NCI-H2107 treated with DMSO at 0.1 percent for 48 hours (cell line): ENCODE results near the gene TNNC1.

ENCODE experiments used
- DNase-seq: peaks from one replicate; lab custom pipeline; 2025; ENCODE audit not compliant: unreplicated experiment; lab: John Stamatoyannopoulos, UW

The TNNC1 gene

DNA sequence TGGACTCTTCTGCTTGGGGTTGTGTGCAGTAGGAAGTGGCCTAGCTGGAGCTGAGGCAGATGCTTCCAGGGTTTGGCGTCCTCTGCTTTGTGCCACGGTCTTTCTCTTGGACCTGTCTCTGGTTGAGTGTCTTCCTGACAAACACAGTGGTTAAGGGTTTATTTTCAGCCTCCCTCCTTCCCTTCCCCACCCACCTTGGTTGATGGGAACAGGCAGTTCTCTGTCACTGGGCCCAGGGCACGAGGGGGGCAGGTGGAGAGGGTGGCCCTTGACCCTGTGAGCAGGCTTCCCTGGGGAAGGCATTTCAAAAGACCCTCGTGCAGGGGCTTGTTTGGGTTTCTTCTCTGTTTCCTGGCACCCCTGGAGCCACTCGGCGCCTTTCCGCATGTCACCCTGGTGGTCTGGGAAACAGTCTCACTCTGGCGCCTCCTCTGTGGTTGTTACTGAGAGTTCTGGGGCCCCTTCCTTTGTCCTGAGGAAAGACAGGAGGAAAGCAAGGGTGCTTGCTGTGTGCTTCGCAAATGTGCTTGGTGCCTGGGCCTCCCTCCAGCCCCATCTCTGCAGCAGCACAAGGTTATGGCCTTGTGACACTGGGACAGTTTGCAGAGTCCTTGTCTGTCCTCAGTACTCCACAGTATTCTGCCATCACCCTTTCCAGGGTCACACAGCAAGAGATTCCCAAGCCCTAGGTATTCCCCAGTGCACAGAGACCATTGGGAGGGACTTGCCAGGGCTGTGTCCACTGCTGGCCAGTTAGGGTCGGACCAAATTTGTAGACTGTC lies 31.0 kb upstream of the TNNC1 start:
- no peak for DNase-seq

DNA sequence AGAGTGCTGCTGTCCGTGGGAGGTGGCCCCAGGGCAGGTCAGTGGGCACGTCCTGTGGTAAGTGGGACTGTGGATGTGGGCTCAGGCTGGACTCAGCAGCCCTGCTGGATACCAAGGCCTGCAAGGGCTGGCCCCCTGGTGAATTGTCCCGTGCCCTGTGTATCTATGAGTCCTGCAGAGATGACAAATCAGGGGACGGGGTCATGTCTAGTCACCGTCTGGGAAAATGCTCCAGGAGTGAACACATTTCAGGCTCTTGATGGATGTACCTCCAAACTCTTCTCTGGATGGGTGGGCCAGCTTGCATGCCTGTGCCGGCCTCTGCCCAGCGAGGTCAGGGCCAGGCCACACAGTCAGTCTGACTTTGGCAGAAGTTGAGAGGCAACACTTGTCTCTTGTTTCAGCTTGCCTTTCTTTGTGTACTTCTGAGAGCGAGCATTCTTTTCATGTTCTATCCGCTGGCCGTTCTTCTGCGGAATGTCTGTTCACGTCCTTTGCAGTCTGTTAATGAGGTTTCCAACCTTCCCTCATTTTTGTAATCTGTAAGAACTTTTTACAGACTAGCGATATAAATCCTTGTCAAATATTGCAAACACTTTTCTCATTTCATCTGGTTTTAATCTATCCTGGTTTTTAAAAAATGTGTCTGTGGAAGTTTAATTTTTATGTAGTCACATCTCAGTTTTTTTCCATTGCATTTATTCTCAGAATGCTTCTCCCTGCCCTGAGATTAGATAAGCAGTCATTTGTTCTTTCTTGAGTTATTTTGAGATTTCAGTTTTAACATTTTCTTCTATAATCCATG lies 29.9 kb upstream of the TNNC1 start:
- DNase-seq = no peak

DNA sequence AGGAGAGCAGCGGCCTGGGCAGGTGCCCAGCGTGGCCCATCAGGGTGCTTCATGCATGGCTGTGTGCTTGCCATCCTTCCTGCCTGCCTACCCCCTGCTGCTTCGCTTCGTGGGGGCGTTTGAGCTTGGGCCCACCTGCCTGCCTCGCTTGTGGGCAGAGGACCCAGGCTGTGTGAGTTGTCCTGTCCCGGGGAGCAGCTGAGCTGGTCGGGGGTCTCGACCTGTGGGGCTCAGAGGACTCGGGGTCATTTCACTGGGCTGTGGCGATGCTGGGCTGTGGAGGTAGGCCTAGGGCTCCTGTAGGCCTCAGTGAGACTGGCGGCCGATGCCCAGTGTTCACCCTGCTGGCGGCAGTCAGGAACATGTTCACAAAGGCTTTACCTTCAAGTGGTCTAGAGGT lies 29.2 kb upstream of the TNNC1 start:
- no peak for DNase-seq

- DNase-seq = no peak
These were observed 28.1 kb upstream of the TNNC1 start for GRCh38 chr3:52481819-52482521.

DNA sequence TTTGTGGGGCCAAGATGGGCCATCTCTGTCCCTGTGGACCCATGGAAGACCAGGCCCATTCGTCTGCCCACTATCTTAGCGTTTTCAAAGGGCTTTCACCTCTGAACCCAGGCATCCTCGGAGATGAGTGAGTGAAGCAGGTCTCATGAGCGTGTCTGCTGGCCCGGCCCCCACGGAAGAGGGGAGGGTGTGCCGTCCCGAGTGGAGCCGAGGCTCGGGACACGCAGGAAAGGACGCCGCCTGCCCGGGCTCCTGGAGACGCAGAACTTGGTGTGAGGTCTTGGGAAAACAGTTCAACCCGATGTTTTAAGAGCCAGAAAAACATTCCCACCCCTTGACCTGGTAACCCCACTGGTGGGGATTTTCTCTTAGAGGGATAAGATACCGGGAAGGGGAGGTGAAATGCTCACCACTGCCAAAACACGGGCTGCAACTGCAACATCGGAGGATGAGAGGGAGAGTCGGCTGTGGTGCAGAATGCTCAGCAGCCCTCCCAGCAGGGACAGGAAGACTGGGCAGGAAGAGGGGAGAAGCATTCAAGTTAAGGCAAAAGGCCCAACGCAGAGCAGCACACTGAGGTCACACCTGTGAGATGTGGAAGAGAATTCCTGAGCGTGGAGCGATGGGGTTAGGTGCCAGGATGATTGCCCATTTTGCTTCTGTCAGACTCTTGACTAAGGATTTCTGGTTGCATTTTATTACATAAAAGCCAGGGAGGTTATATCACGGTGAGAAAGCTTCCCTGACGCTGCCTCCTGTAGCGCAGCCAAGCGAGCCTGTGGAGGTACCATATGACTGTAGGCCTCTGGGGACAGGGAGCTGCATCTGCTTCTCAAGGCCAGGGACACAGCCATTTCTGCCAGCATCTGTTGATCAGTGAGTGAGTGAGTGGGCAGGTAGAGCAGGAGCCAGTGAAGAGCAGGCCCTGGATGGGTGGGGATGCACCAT lies 27.2 kb upstream of the TNNC1 start:
- no peak for DNase-seq

DNA sequence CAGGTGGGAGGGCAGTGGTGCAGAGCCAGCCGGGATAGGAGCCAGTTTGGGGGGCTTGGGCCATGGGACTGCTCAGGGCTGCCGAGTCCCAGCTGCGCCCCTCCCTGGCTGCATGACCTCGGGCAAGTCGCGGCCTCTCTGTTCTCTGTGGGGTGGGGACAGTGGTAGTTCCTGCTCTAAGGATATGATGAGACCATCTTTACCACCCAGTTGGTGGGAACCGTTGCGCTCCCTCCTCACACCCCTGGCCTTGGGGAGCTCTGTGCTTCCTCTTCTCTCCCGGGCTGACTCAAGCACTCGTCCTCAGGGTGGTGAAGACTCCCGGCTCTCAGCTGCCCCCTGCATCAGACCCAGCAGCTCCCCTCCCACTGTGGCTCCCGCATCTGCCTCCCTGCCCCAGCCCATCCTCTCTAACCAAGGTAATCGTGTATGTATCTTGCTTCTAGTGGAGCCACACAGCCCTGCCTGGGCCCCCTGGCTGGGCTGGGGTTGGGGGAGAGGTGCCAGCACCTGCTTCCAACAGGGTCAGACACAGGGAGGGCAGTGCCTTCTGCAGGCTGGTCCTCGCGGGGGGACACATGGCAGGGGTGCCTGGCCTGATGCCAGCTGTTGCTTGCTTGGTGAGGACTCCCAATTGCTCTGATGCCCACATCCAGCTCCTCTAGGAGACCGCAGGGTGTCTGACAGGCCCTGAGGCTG lies 26.2 kb upstream of the TNNC1 start:
- no peak for DNase-seq

GRCh38 chr3:52479037-52479876 lies 25.4 kb upstream of the TNNC1 start:
- DNase-seq = no peak

DNA sequence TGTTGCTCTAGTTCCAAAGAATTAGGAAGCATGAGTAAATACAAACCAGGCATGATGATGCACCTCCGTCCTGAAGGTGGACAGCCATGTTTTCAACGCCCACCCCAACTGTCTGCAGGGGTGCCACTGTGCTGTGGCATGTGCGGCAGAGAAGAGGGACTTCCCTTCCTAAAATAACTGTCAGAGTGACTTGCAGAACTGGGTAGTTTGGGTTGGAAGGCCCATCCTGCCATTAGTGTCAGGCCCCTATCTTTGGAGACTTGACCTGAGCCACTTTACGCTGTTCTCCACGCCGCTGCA lies 23.9 kb upstream of the TNNC1 start:
- no peak for DNase-seq

DNA sequence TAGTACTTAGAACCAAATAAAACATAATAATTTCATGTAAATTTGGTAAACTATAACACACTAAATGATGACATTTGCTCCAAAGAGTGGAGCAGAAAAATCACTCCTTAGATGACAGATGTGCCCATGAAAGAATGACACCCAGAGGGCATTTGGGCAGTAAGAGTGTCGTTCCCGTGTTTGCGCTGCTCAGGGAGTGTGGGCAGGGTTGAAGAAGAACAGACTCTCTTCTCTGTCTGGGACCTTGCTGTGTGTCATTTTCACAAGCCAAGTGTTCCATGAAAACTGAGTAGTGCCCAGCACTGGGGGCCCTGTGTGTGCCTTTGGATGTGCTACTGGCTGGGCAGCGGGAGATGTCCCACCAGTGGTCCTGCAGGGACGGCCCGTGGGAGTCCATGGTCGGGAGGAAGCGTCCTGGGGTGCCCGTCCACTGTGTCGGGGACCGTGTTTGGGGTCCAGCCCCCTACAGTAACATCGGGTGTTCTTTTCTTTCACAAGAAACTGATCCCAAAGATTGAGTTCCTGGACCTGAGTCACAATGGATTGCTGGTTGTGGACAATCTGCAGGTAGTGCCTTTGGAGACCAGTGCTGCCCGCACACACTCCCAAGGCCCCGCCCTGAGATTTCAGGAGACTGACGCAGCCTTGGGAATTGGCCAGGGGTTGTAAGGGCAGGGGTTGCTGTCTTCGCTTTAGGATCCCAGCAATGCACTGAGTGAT lies 23.4 kb upstream of the TNNC1 start:
- no peak for DNase-seq

DNA sequence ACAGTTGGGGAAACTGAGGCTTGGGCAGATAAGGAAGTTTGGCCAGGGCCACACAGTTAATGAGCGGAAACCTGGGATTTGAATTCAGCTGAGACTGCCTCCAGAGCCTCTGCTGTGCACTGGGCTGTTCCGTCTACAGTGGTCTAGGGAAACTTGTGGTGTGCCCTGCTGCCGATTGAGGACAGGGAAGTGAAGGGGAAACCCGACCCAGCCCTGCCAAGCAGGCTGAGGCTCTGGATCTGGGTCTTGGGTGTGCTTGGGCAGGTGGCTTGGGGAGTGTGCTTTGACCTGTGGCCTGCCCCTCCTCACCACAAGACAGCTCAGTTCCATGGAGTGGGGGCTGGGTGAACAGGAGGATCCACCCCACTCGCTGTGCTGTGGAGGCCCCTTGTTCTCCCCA lies 19.2 kb upstream of the TNNC1 start:
- no peak for DNase-seq

DNA sequence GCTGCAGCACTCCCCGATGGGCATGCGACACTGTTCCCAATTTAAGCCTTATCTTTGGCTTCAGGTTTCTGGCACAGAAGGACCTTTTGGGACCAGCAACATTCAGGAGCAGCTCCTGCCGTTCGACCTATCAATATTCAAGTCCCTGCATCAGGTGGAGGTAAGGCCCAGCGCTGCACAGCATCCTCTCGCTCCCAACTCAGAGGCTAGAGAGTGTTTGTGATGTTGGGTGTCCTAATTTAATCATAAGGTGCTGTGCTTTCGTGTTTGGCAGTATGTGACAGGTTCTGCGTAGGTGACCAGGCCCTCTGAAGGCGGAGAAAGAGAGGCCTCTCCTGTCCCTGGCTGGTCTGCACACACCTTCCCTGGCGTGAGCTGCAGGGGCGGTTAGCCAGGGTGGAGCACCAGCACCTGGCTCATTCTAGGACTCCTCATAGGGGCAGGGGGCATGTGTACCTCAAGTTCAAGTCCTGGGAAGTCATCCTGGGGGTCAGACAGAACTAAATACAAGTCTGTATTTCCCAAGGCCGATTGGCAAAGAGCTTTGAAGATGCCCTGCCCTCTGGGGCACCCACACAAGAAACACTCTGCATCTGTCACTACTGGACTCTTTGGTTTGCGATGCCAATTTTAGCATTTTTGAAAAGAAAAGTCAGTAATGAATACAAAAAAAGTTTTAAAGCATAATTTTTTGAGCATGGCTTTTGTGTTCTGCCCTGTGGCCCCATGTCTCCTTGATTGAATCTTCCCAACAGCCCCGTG lies 18.6 kb upstream of the TNNC1 start:
- no peak for DNase-seq

GRCh38 chr3:52471371-52472238 lies 17.8 kb upstream of the TNNC1 start:
- no peak for DNase-seq

DNA sequence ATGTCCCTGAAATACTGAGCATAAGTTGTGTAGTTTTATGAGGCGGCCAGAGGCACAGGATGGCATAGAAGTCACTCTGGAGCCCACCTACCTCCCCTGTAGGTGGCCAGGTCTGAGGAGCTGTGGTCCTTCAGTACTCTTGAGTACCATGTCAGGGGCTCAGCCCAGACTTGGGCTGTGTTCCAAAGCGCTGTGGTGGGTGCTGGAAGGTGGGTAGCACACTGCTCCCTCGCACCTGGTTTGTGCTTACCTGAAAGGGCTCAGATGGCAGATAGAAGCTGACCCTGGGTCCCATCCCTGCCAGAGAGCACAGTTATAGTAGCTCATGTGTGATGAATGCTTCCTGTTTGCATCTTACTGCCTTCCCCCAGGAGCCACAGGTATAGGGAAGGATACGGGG lies 17.1 kb upstream of the TNNC1 start:
- no peak for DNase-seq

DNA sequence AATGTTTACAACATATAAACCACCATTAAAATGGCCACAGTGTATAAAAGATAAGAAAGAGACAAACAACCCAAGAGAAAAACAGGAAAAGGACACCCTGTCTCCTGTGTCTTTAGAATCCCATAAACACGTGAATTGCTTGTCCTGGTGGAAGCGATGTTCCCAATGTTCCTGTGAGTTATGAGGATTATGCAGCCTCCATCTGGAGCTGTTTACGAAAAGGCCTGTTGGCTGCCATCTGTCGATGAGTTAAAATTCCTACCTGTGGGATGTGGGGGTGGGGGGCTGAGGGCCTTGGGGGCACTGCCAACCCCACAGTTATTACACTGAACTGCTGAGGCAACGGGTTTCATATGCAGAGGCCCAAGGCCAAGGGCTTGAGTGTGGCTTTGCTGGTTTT lies 15.2 kb upstream of the TNNC1 start:
- no peak for DNase-seq

DNA sequence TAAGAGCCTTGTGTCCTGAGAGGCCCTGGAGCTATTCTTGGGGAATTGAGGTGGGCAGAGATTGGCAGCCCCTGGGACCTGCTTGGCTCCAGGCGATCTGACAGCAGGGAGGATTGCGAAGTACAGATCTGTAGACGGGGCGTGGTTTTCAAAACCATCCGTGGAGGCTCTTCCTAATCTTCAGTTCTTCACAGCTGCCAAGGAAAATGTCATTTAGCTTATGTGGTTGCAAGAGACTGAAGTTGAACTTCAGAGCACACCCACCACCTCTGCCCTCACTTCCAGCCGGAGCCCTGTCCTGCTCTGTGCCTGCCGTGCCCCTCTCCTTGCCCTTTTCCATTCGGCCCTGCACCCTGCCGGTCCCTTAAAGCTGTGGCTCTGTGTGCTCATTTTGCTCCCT lies 14.5 kb upstream of the TNNC1 start:
- no peak for DNase-seq

- DNase-seq = no peak
These were observed 9.6 kb upstream of the TNNC1 start for GRCh38 chr3:52463416-52463815.

DNA sequence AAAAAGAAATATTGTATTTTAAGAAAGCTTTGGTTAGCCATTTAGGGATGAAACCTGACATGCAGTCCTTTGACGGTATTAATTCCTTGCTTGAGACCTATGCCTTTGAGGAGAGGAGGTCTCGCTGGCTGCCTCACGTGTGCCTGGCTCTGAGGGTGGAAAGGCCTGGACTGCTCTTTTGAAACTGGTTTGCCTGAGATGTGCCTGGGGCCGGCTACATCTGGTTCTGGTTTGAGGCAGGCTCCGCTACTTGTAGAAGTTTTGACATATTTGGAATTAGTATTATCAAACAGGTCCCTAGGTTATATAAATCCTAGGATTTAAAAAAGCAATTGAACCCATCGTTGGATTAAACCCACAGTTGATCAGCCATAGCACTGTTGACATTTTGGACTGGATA lies 8.0 kb upstream of the TNNC1 start:
- DNase-seq = no peak
